HG02678 (cell line): Measurements from ENCODE around the gene TMPRSS12.
"Not testable (repeated sequence)": the region's sequence is repeated elsewhere in the genome, so short reads cannot be mapped to it uniquely, and the experiment has no call there.

Experiments
- ATAC-seq: cut with Tn5 transposase; IDR thresholded peaks from one replicate; pipeline ENCODE4 v1.9.1; 2021; ENCODE audit warnings: mild to moderate bottlenecking, moderate library complexity; ENCODE audit not compliant: unreplicated experiment

The TMPRSS12 gene

GRCh38 chr12:50925920-50926319 is 83.2 kb downstream of the TMPRSS12 start:
- ATAC-seq = no peak

GRCh38 chr12:50926415-50926814 is 83.7 kb downstream of the TMPRSS12 start:
- no peak for ATAC-seq

- ATAC-seq = not testable (repeated sequence)
Observed at GRCh38 chr12:50926932-50927331, 84.2 kb downstream of the TMPRSS12 start.

DNA sequence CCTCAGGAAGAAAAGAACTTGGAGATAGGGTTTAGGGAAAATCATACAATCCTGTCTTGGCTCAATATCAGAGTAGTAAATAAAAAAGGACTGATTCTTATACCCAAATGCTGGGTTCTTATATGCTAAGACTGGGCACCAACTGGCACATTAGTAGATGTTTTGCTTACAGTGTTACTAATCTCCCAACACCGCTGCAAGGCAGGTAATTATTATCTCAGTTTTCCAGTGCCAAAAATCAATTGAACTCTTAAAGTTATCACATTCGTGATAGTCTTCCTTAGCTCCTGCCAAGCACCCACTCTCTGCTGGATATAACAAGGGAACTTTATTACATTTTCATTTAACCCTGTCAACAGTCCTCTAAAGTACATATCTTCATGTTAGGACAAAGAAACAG is 84.6 kb downstream of the TMPRSS12 start:
- ATAC-seq = no peak

- no peak for ATAC-seq
Observed at GRCh38 chr12:50927766-50928224, 85.1 kb downstream of the TMPRSS12 start.

- ATAC-seq = no peak
Observed at GRCh38 chr12:50928392-50928791, 85.7 kb downstream of the TMPRSS12 start.

DNA sequence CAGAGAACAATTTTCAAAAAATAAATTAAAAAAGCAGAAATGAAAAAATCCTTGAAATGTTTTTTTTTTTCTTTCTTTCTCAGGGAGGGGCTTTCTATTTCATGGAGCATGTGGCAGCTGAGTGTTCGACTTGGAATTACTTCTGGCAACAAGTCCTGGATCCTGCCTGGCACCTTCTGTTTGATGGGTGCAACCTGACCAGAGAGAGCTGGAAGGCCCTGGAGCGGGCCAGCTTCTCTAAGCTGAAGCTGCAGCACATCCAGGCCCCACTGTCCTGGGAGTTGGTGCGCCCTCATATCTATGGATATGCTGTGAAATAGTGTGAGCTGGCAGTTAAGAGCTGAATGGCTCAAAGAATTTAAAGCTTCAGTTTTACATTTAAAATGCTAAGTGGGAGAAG is 87.1 kb downstream of the TMPRSS12 start:
- ATAC-seq = no peak

- ATAC-seq = not testable (repeated sequence)
Observed at GRCh38 chr12:50930477-50930876, 87.8 kb downstream of the TMPRSS12 start.

DNA sequence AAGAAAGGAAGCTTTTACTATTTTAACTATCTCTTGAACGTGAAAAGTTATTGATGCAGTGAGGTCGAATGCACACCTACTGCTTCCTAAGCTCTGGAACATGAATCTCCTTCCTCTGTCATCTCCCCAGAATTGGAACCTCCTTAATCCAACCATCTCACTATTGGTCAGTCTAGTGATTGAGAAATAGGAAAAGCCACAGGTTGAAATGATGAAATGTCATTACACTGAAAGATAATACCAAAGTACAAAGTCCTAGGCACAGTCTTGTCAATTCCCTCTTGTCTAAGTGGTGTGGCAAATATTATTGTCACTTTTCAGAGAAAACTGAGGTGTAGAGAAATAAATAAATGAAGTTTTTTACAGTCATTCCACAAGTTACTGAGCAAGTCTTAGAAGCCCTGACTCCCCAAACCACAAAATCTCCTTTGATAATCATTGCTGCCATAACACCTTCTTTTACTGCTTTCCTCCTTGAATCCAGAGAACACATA is 90.1 kb downstream of the TMPRSS12 start:
- ATAC-seq = no peak

GRCh38 chr12:50933459-50934124 is 90.9 kb downstream of the TMPRSS12 start:
- no peak for ATAC-seq

GRCh38 chr12:50934371-50934851 is 91.7 kb downstream of the TMPRSS12 start:
- no peak for ATAC-seq

GRCh38 chr12:50934981-50935807 is 92.5 kb downstream of the TMPRSS12 start:
- no peak for ATAC-seq

- no peak for ATAC-seq
Observed at GRCh38 chr12:50936821-50937530, 94.2 kb downstream of the TMPRSS12 start.
